HG03442 (cell line): ENCODE results near the gene CSNK2A2.

Experiments
- ATAC-seq: cut with Tn5 transposase; IDR thresholded peaks from one replicate; pipeline ENCODE4 v1.9.1; 2021; ENCODE audit warnings: mild to moderate bottlenecking, moderate library complexity; ENCODE audit not compliant: unreplicated experiment

The CSNK2A2 gene

GRCh38 chr16:58114827-58115825, 82.8 kb downstream of the CSNK2A2 start:
- no peak for ATAC-seq

- no peak for ATAC-seq
These were observed 86.6 kb downstream of the CSNK2A2 start for GRCh38 chr16:58111302-58111627.

GRCh38 chr16:58110571-58111301, 87.2 kb downstream of the CSNK2A2 start:
- ATAC-seq: no peak

- ATAC-seq: no peak
These were observed 88.0 kb downstream of the CSNK2A2 start for GRCh38 chr16:58109881-58110280.

- no peak for ATAC-seq
These were observed 88.6 kb downstream of the CSNK2A2 start for GRCh38 chr16:58109330-58109729.
